HepG2 (cell line): ENCODE results near the gene IRF7. TPM values are rescaled to one million over a fixed set of nuclear protein-coding genes. Genes with fewer than 3 reads are reported as not detected.

Source experiments
- MBNL3 ChIP-seq: fragments of 250-450 bp; sonication (Bioruptor Pico); conservative IDR thresholded peaks from 2 replicates; pipeline ENCODE4 v1.8.0; 2022; ENCODE audit warnings: mild to moderate bottlenecking, inconsistent platforms
- REPIN1 ChIP-seq: sonication (generic); formaldehyde crosslinking; IDR thresholded peaks from 2 replicates; pipeline ENCODE4 v1.8.0; 2022; ENCODE audit warnings: missing genetic modification reagents, low read depth, mild to moderate bottlenecking, borderline replicate concordance
- SCMH1 ChIP-seq: sonication (generic); formaldehyde crosslinking; IDR thresholded peaks from 2 replicates; pipeline ENCODE4 v1.9.0; 2021; ENCODE audit warnings: missing genetic modification reagents, mild to moderate bottlenecking, borderline replicate concordance
- TAF15 ChIP-seq: fragments of 200-400 bp; formaldehyde crosslinking; IDR thresholded peaks from one replicate; pipeline ENCODE4 v1.6.1; 2018; ENCODE audit warnings: mild to moderate bottlenecking, low read depth, low read length; ENCODE audit not compliant: poor library complexity, severe bottlenecking
- ZNF383 ChIP-seq: sonication (generic); formaldehyde crosslinking; IDR thresholded peaks from 2 replicates; pipeline ENCODE4 v1.4.0; 2020; ENCODE audit warnings: missing genetic modification reagents, mild to moderate bottlenecking, borderline replicate concordance
- ZNF460 ChIP-seq: sonication (generic); formaldehyde crosslinking; IDR thresholded peaks from 2 replicates; pipeline ENCODE4 v1.5.1; 2020; ENCODE audit warnings: missing genetic modification reagents, mild to moderate bottlenecking, borderline replicate concordance
- polyA plus RNA-seq, 8 experiments: library from polyadenylated mRNA; depleted of rRNA in 3 of 8; stranded (reverse) in 7 of 8; unstranded in 1 of 8; fragments of >200 nt; fragmentation: Illumina TruSeq in 4 of 8; extraction: Trizol in 4 of 8; gene quantifications; 2 replicates each; pipeline versions ENCODE4 v1.2.1 to v1.2.3, GENCODE V29; 2011 to 2016; ENCODE audit warnings: low read depth in 4 of 8, missing spikeins in 1 of 8, mixed read lengths in 1 of 8; ENCODE audit not compliant: insufficient read depth in 1 of 8
- total RNA-seq, 5 experiments: library from RNA; depleted of rRNA; stranded (reverse); fragments of >200 nt; fragmentation: Illumina TruSeq; extraction: Trizol; gene quantifications; 2 replicates each; pipeline ENCODE4 v1.2.3, GENCODE V29; 2016; ENCODE audit warnings: low read depth in 1 of 5
- TF ChIP-seq, protein P1 (sequence below): sonication (generic); formaldehyde crosslinking; IDR thresholded peaks from 2 replicates; pipeline ENCODE4; 2020; ENCODE audit warnings: missing genetic modification reagents, mild to moderate bottlenecking, borderline replicate concordance
- TF ChIP-seq, protein P2 (sequence below): sonication (generic); formaldehyde crosslinking; IDR thresholded peaks from 2 replicates; pipeline ENCODE4 v1.4.0; 2020; ENCODE audit warnings: mild to moderate bottlenecking, missing genetic modification reagents, borderline replicate concordance
- TF ChIP-seq, protein P3 (sequence below): IDR thresholded peaks from 2 replicates; pipeline ENCODE4 v1.6.1; 2016; ENCODE audit warnings: low read depth, missing genetic modification reagents, missing compliant biosample characterization
- TF ChIP-seq, protein P4 (sequence below): sonication (generic); formaldehyde crosslinking; conservative IDR thresholded peaks from 2 replicates; pipeline ENCODE4 v1.4.0; 2020; ENCODE audit warnings: missing genetic modification reagents
- TF ChIP-seq, protein P5 (sequence below), 2 experiments: fragments of 450-650 bp in 1 of 2; sonication (generic) in 1 of 2; formaldehyde crosslinking; IDR thresholded peaks; 2 replicates each; pipeline versions ENCODE4 v1.5.0 to v1.8.0; 2020 to 2022; ENCODE audit warnings: mild to moderate bottlenecking in 1 of 2, missing genetic modification reagents in 1 of 2

The IRF7 gene
- total and polyA plus RNA-seq, 2 of the 13 experiments (the other 11 are each of a cell fraction or from before 2014, with no cell fraction given), result not detected

DNA sequence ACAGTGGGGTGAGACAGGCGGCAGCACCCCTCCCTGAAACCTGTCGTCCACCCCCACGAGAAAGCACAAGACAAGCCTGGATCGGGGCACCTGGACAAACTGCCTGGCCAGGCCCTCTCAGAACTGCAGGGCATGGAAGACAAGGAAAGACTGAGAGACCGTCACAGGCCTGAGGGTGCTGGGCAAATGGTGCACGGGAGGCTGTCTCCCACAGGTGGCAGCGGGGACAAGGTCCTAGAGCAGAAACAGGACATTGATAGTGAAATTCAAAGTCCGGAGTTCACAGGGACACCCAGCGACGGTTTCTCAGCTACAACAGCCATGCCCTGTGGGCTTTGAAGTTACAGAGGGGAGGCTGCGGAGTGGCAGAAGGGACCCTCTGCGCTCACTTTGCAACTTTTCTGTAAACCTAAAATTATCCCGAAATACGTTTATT is 42.0 kb upstream of the IRF7 start (continued):
- TF ChIP-seq, protein P1, sequence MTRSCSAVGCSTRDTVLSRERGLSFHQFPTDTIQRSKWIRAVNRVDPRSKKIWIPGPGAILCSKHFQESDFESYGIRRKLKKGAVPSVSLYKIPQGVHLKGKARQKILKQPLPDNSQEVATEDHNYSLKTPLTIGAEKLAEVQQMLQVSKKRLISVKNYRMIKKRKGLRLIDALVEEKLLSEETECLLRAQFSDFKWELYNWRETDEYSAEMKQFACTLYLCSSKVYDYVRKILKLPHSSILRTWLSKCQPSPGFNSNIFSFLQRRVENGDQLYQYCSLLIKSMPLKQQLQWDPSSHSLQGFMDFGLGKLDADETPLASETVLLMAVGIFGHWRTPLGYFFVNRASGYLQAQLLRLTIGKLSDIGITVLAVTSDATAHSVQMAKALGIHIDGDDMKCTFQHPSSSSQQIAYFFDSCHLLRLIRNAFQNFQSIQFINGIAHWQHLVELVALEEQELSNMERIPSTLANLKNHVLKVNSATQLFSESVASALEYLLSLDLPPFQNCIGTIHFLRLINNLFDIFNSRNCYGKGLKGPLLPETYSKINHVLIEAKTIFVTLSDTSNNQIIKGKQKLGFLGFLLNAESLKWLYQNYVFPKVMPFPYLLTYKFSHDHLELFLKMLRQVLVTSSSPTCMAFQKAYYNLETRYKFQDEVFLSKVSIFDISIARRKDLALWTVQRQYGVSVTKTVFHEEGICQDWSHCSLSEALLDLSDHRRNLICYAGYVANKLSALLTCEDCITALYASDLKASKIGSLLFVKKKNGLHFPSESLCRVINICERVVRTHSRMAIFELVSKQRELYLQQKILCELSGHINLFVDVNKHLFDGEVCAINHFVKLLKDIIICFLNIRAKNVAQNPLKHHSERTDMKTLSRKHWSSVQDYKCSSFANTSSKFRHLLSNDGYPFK (CRISPR knock-in tag), result no peak
- TF ChIP-seq REPIN1 (CRISPR knock-in tag), result no peak
- no peak for TF ChIP-seq ZNF460 (CRISPR knock-in tag)
- no peak for TF ChIP-seq TAF15
- TF ChIP-seq, protein P2, sequence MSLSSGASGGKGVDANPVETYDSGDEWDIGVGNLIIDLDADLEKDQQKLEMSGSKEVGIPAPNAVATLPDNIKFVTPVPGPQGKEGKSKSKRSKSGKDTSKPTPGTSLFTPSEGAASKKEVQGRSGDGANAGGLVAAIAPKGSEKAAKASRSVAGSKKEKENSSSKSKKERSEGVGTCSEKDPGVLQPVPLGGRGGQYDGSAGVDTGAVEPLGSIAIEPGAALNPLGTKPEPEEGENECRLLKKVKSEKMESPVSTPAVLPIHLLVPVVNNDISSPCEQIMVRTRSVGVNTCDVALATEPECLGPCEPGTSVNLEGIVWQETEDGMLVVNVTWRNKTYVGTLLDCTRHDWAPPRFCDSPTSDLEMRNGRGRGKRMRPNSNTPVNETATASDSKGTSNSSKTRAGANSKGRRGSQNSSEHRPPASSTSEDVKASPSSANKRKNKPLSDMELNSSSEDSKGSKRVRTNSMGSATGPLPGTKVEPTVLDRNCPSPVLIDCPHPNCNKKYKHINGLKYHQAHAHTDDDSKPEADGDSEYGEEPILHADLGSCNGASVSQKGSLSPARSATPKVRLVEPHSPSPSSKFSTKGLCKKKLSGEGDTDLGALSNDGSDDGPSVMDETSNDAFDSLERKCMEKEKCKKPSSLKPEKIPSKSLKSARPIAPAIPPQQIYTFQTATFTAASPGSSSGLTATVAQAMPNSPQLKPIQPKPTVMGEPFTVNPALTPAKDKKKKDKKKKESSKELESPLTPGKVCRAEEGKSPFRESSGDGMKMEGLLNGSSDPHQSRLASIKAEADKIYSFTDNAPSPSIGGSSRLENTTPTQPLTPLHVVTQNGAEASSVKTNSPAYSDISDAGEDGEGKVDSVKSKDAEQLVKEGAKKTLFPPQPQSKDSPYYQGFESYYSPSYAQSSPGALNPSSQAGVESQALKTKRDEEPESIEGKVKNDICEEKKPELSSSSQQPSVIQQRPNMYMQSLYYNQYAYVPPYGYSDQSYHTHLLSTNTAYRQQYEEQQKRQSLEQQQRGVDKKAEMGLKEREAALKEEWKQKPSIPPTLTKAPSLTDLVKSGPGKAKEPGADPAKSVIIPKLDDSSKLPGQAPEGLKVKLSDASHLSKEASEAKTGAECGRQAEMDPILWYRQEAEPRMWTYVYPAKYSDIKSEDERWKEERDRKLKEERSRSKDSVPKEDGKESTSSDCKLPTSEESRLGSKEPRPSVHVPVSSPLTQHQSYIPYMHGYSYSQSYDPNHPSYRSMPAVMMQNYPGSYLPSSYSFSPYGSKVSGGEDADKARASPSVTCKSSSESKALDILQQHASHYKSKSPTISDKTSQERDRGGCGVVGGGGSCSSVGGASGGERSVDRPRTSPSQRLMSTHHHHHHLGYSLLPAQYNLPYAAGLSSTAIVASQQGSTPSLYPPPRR (CRISPR knock-in tag), result no peak
- TF ChIP-seq, protein P3, sequence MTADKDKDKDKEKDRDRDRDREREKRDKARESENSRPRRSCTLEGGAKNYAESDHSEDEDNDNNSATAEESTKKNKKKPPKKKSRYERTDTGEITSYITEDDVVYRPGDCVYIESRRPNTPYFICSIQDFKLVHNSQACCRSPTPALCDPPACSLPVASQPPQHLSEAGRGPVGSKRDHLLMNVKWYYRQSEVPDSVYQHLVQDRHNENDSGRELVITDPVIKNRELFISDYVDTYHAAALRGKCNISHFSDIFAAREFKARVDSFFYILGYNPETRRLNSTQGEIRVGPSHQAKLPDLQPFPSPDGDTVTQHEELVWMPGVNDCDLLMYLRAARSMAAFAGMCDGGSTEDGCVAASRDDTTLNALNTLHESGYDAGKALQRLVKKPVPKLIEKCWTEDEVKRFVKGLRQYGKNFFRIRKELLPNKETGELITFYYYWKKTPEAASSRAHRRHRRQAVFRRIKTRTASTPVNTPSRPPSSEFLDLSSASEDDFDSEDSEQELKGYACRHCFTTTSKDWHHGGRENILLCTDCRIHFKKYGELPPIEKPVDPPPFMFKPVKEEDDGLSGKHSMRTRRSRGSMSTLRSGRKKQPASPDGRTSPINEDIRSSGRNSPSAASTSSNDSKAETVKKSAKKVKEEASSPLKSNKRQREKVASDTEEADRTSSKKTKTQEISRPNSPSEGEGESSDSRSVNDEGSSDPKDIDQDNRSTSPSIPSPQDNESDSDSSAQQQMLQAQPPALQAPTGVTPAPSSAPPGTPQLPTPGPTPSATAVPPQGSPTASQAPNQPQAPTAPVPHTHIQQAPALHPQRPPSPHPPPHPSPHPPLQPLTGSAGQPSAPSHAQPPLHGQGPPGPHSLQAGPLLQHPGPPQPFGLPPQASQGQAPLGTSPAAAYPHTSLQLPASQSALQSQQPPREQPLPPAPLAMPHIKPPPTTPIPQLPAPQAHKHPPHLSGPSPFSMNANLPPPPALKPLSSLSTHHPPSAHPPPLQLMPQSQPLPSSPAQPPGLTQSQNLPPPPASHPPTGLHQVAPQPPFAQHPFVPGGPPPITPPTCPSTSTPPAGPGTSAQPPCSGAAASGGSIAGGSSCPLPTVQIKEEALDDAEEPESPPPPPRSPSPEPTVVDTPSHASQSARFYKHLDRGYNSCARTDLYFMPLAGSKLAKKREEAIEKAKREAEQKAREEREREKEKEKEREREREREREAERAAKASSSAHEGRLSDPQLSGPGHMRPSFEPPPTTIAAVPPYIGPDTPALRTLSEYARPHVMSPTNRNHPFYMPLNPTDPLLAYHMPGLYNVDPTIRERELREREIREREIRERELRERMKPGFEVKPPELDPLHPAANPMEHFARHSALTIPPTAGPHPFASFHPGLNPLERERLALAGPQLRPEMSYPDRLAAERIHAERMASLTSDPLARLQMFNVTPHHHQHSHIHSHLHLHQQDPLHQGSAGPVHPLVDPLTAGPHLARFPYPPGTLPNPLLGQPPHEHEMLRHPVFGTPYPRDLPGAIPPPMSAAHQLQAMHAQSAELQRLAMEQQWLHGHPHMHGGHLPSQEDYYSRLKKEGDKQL, result no peak
- no peak for TF ChIP-seq MBNL3 (CRISPR knock-in tag)
- TF ChIP-seq, protein P4, sequence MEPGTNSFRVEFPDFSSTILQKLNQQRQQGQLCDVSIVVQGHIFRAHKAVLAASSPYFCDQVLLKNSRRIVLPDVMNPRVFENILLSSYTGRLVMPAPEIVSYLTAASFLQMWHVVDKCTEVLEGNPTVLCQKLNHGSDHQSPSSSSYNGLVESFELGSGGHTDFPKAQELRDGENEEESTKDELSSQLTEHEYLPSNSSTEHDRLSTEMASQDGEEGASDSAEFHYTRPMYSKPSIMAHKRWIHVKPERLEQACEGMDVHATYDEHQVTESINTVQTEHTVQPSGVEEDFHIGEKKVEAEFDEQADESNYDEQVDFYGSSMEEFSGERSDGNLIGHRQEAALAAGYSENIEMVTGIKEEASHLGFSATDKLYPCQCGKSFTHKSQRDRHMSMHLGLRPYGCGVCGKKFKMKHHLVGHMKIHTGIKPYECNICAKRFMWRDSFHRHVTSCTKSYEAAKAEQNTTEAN, result no peak
- TF ChIP-seq SCMH1 (CRISPR knock-in tag), result no peak
- TF ChIP-seq, protein P5, sequence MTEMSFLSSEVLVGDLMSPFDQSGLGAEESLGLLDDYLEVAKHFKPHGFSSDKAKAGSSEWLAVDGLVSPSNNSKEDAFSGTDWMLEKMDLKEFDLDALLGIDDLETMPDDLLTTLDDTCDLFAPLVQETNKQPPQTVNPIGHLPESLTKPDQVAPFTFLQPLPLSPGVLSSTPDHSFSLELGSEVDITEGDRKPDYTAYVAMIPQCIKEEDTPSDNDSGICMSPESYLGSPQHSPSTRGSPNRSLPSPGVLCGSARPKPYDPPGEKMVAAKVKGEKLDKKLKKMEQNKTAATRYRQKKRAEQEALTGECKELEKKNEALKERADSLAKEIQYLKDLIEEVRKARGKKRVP (CRISPR knock-in tag; IDR thresholded peaks at IDR 0.05), result no peak
- TF ChIP-seq ZNF383 (CRISPR knock-in tag), result no peak
